Breast epithelium (tissue), 3 donors: ENCODE measurements around the gene SLFN13.

ENCODE experiments used
- POLR2A ChIP-seq: fragments of 450-650 bp; IDR thresholded peaks from one replicate; pipeline ENCODE4 v1.6.1; 2016; ENCODE audit warnings: antibody characterized with exemption, mild to moderate bottlenecking, moderate library complexity
- TF ChIP-seq, protein P1 (sequence below), 3 donors: fragments of 450-650 bp; IDR thresholded peaks; one replicate each; pipeline ENCODE4 v1.5.1; 2016 to 2017; ENCODE audit warnings: antibody characterized with exemption in 3 of 3, mild to moderate bottlenecking in 3 of 3, moderate library complexity in 3 of 3

DNA sequence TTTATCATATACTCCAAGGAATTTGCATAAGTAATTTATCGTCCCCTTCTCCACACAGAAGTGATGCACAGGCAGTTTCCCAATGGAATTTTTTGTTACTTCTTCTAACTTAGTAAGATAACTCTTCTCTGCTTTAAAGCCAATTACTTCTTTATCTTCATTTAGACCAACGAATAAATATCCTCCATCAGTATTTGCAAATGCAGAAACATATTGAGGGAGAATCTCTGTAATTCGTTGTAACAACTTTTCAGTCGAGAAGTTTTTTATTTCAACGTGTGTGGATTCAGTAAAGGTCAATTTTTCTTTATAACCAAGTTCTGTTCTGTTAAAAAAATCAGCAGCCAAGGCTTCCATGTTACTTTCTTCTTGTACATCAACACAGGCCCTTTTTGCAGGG lies 30.7 kb upstream of the SLFN13 start:
- TF ChIP-seq, protein P1, sequence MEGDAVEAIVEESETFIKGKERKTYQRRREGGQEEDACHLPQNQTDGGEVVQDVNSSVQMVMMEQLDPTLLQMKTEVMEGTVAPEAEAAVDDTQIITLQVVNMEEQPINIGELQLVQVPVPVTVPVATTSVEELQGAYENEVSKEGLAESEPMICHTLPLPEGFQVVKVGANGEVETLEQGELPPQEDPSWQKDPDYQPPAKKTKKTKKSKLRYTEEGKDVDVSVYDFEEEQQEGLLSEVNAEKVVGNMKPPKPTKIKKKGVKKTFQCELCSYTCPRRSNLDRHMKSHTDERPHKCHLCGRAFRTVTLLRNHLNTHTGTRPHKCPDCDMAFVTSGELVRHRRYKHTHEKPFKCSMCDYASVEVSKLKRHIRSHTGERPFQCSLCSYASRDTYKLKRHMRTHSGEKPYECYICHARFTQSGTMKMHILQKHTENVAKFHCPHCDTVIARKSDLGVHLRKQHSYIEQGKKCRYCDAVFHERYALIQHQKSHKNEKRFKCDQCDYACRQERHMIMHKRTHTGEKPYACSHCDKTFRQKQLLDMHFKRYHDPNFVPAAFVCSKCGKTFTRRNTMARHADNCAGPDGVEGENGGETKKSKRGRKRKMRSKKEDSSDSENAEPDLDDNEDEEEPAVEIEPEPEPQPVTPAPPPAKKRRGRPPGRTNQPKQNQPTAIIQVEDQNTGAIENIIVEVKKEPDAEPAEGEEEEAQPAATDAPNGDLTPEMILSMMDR (IDR thresholded peaks at IDR 0.05), result no peak
- TF ChIP-seq POLR2A, result no peak
